Osteoblast (primary cell): ENCODE results near the gene SNRPB. TPM values are rescaled to one million over a fixed set of nuclear protein-coding genes. Genes with fewer than 3 reads are reported as not detected.
"Not testable (repeated sequence)": the region's sequence is repeated elsewhere in the genome, so short reads cannot be mapped to it uniquely, and the experiment has no call there.

Experiments
- DNase-seq: peaks from one replicate; pipeline ENCODE4 v3.0.0; 2011; ENCODE audit warnings: low spot score, mixed read lengths; ENCODE audit not compliant: insufficient read length; ENCODE audit errors: missing footprints
- H2AFZ ChIP-seq: 2 replicates; pipeline ENCODE4 v1.6.0; 2011; ENCODE audit warnings: mild to moderate bottlenecking, low read length
- H3K27ac ChIP-seq: 2 replicates; pipeline ENCODE4 v1.5.1; 2011; ENCODE audit warnings: mild to moderate bottlenecking, low read depth, low read length, moderate library complexity
- H3K27me3 ChIP-seq: 2 replicates; pipeline ENCODE4 v1.6.0; 2012; ENCODE audit warnings: mild to moderate bottlenecking, control low read depth, inconsistent platforms, low read length, moderate library complexity; ENCODE audit not compliant: insufficient read depth
- H3K36me3 ChIP-seq: 2 replicates; pipeline ENCODE4 v1.5.1; 2011; ENCODE audit warnings: mild to moderate bottlenecking, low read length, control low read depth, moderate library complexity; ENCODE audit not compliant: insufficient read depth
- H3K4me1 ChIP-seq: 2 replicates; pipeline ENCODE4 v1.5.1; 2011; ENCODE audit warnings: mild to moderate bottlenecking, low read length, control low read depth, moderate library complexity; ENCODE audit not compliant: insufficient read depth
- H3K4me2 ChIP-seq: 2 replicates; pipeline ENCODE4 v1.6.0; 2011; ENCODE audit warnings: mild to moderate bottlenecking, low read length; ENCODE audit not compliant: insufficient read depth
- H3K4me3 ChIP-seq: fragments of 200-600 bp; sonication (generic); 3 replicates; pipeline ENCODE4 v1.5.1; 2012; ENCODE audit warnings: mild to moderate bottlenecking, low read length, inconsistent platforms; ENCODE audit not compliant: insufficient read depth
- H3K79me2 ChIP-seq: 2 replicates; pipeline ENCODE4 v1.6.0; 2012; ENCODE audit warnings: mild to moderate bottlenecking, low read length, control low read depth, inconsistent platforms; ENCODE audit not compliant: insufficient read depth
- H3K9me3 ChIP-seq: 2 replicates; pipeline ENCODE4 v1.5.1; 2011; ENCODE audit warnings: low read depth, low read length, control low read depth
- H4K20me1 ChIP-seq: 2 replicates; pipeline ENCODE4 v1.6.0; 2012; ENCODE audit warnings: mild to moderate bottlenecking, low read length, control low read depth; ENCODE audit not compliant: insufficient read depth
- CTCF ChIP-seq: IDR thresholded peaks from 2 replicates; pipeline ENCODE4 v1.5.1; 2011; ENCODE audit warnings: mild to moderate bottlenecking, low read depth, low read length, moderate library complexity; ENCODE audit errors: extremely low read depth
- total RNA-seq: library from RNA; depleted of rRNA; stranded (reverse); fragments of >200 nt; gene quantifications from 2 replicates; pipeline ENCODE4 v1.2.3, GENCODE V29; 2012

Gene SNRPB
- total RNA-seq, 1 donor: 109 TPM

GRCh38 chr20:2508631-2509467 is 38.3 kb upstream of the SNRPB start, which contains the start of gene ZNF343:
Gene ZNF343 (minus strand): TSS chr20:2508915. CDS start chr20:2493895, 15,020 bp downstream.
- Histone ChIP-seq H3K79me2 (peaks cover 24% of the 10 kb centered on the region), H4K20me1 (peaks cover 3% of the 10 kb centered on the region), H3K9me3 (no peaks in the 10 kb centered on the region), H3K27ac (peak within 1 kb of the TSS; percentile 84), H2AFZ (peak within 1 kb of the TSS; percentile 94), H3K27me3 (no peaks in the 10 kb centered on the region), H3K4me3 (peak within 1 kb of the TSS; percentile 97), H3K36me3 (no peaks in the 10 kb centered on the region), H3K4me1 (peaks cover 15% of the 10 kb centered on the region), H3K4me2 (peak within 1 kb of the TSS; percentile 83)
- peak; percentile 92 for DNase-seq
- no peak for TF ChIP-seq CTCF

GRCh38 chr20:2507875-2508630 is 37.5 kb upstream of the SNRPB start:
- H2AFZ ChIP-seq: peak overlapping the region; percentile 94
- H3K9me3 ChIP-seq: no peaks in the 10 kb centered on the region
- peak; percentile 68 for DNase-seq
- H3K4me1 ChIP-seq: peaks cover 15% of the 10 kb centered on the region
- H3K36me3 ChIP-seq: no peaks in the 10 kb centered on the region
- no peaks in the 10 kb centered on the region for H3K27me3 ChIP-seq
- peaks cover 3% of the 10 kb centered on the region for H4K20me1 ChIP-seq
- peak overlapping the region; percentile 84 for H3K27ac ChIP-seq
- H3K79me2 ChIP-seq: peaks cover 24% of the 10 kb centered on the region
- peak overlapping the region; percentile 83 for H3K4me2 ChIP-seq
- H3K4me3 ChIP-seq: peak overlapping the region; percentile 97
- no peak for TF ChIP-seq CTCF

- Histone ChIP-seq H3K4me3 (peak overlapping the region; percentile 97), H3K27me3 (no peaks in the 10 kb centered on the region), H3K9me3 (no peaks in the 10 kb centered on the region), H3K79me2 (peaks cover 28% of the 10 kb centered on the region), H3K4me2 (peak overlapping the region; percentile 83), H3K4me1 (peaks cover 15% of the 10 kb centered on the region), H2AFZ (no peak overlapping the region), H4K20me1 (peaks cover 3% of the 10 kb centered on the region), H3K27ac (no peak overlapping the region), H3K36me3 (no peaks in the 10 kb centered on the region)
- TF ChIP-seq CTCF: no peak
- DNase-seq: peak; percentile 45
Observed at GRCh38 chr20:2507464-2507863, 36.9 kb upstream of the SNRPB start.

GRCh38 chr20:2506426-2506825 is 35.8 kb upstream of the SNRPB start:
- not testable (repeated sequence) for H4K20me1 ChIP-seq, DNase-seq
- peaks cover 29% of the 10 kb centered on the region for H3K79me2 ChIP-seq

GRCh38 chr20:2504803-2505202 is 34.2 kb upstream of the SNRPB start:
- not testable (repeated sequence) for H4K20me1 ChIP-seq, H3K9me3 ChIP-seq, H3K27ac ChIP-seq, H2AFZ ChIP-seq, H3K4me2 ChIP-seq, DNase-seq, H3K36me3 ChIP-seq, H3K27me3 ChIP-seq, H3K4me3 ChIP-seq
- H3K4me1 ChIP-seq: peaks cover 14% of the 10 kb centered on the region
- peaks cover 35% of the 10 kb centered on the region for H3K79me2 ChIP-seq

More at GRCh38 chr20:2506426-2506825, 35.8 kb upstream of the SNRPB start:
- H2AFZ ChIP-seq, H3K4me3 ChIP-seq, H3K27me3 ChIP-seq, H3K9me3 ChIP-seq, H3K4me2 ChIP-seq, H3K27ac ChIP-seq, H3K36me3 ChIP-seq: not testable (repeated sequence)
- peaks cover 15% of the 10 kb centered on the region for H3K4me1 ChIP-seq

GRCh38 chr20:2502808-2503384 is 32.3 kb upstream of the SNRPB start:
- peaks cover 15% of the 10 kb centered on the region for H3K36me3 ChIP-seq
- H3K79me2 ChIP-seq: peaks cover 26% of the 10 kb centered on the region
- H3K9me3 ChIP-seq, H3K4me2 ChIP-seq, H3K4me3 ChIP-seq, H3K27ac ChIP-seq, H4K20me1 ChIP-seq, H3K27me3 ChIP-seq, DNase-seq, H2AFZ ChIP-seq, H3K4me1 ChIP-seq: not testable (repeated sequence)
